Measurements from ENCODE around the gene SLC12A3. TPM values are rescaled to one million over a fixed set of nuclear protein-coding genes. Genes with fewer than 3 reads are reported as not detected.

Gene SLC12A3
- total RNA-seq, 2 donors from 2014 or later, result not detected

- Histone ChIP-seq H3K4me1 (ENCODE audit: control insufficient read depth in 1 of 2, low read depth in 2 of 2) (peaks cover 10 to 21% of the 10 kb centered on the region in 2 donors), H3K9me3 (no peaks in the 10 kb centered on the region), H3K27ac (no peak overlapping the region), H3K36me3 (no peaks in the 10 kb centered on the region), H3K27me3 (replicated peaks; ENCODE audit: insufficient read depth) (no peaks in the 10 kb centered on the region), H3K4me3 (no peak overlapping the region)
- no peak for DNase-seq (ENCODE audit: low spot score)
- no peak for ATAC-seq (ENCODE audit: insufficient number of reproducible peaks, low FRiP score, low read depth)
- TF ChIP-seq CTCF (IDR thresholded peaks at IDR 0.05), result no peak
These were observed 49.9 kb downstream of the SLC12A3 start for GRCh38 chr16:56914896-56915295.

- Histone ChIP-seq H3K4me3 (peak overlapping the region; percentile 3), H3K27ac (peak overlapping the region in 1 of 2 donors; percentile 6), H3K4me1 (ENCODE audit: control insufficient read depth in 1 of 2, low read depth in 2 of 2) (peaks cover 10 to 21% of the 10 kb centered on the region in 2 donors), H3K9me3 (no peaks in the 10 kb centered on the region), H3K27me3 (replicated peaks; ENCODE audit: insufficient read depth) (no peaks in the 10 kb centered on the region), H3K36me3 (no peaks in the 10 kb centered on the region)
- ATAC-seq (ENCODE audit: insufficient number of reproducible peaks, low FRiP score, low read depth) (no peak), DNase-seq (ENCODE audit: low spot score) (no peak)
- TF ChIP-seq CTCF (IDR thresholded peaks at IDR 0.05), result no peak
These were observed 50.5 kb downstream of the SLC12A3 start for GRCh38 chr16:56915336-56916119.

GRCh38 chr16:56916571-56917403 is 51.8 kb downstream of the SLC12A3 start:
- Histone ChIP-seq H3K4me1 (ENCODE audit: control insufficient read depth in 1 of 2, low read depth in 2 of 2) (peaks cover 10 to 21% of the 10 kb centered on the region in 2 donors), H3K4me3 (no peak overlapping the region), H3K36me3 (no peaks in the 10 kb centered on the region), H3K9me3 (no peaks in the 10 kb centered on the region), H3K27ac (peak overlapping the region in 1 of 2 donors; percentile 27), H3K27me3 (replicated peaks; ENCODE audit: insufficient read depth) (no peaks in the 10 kb centered on the region)
- DNase-seq (ENCODE audit: low spot score), result no peak
- no peak for ATAC-seq (ENCODE audit: insufficient number of reproducible peaks, low FRiP score, low read depth)
- no peak for TF ChIP-seq CTCF (IDR thresholded peaks at IDR 0.05)

GRCh38 chr16:56918467-56919012 is 53.5 kb downstream of the SLC12A3 start:
- DNase-seq (ENCODE audit: low spot score), result no peak
- peaks cover 7 to 21% of the 10 kb centered on the region in 2 donors for H3K4me1 ChIP-seq (ENCODE audit: control insufficient read depth in 1 of 2, low read depth in 2 of 2)
- H3K27ac ChIP-seq, result no peak overlapping the region
- H3K4me3 ChIP-seq, result no peak overlapping the region
- TF ChIP-seq CTCF (IDR thresholded peaks at IDR 0.05), result no peak
- H3K27me3 ChIP-seq (replicated peaks; ENCODE audit: insufficient read depth), result no peaks in the 10 kb centered on the region
- no peak for ATAC-seq (ENCODE audit: insufficient number of reproducible peaks, low FRiP score, low read depth)
- H3K9me3 ChIP-seq, result no peaks in the 10 kb centered on the region
- no peaks in the 10 kb centered on the region for H3K36me3 ChIP-seq
